Astrocyte of the cerebellum (primary cell): Measurements from ENCODE around the gene CNGA4.

Experiments
- DNase-seq: peaks from one replicate; pipeline ENCODE4 v3.0.0-alpha.2; 2011; ENCODE audit warnings: low read depth
- H3K4me3 ChIP-seq: 2 replicates; pipeline ENCODE4 v1.5.1; 2011; ENCODE audit warnings: mild to moderate bottlenecking, low read depth, low read length, moderate library complexity
- in situ Hi-C: cut with HindIII; loops from 2 replicates; pipeline ENCODE4 v1.10.0; 2017; ENCODE audit warnings: low sequenced_read_pairs
- TF ChIP-seq, protein P1 (sequence below): IDR thresholded peaks from 2 replicates; pipeline ENCODE4 v1.5.1; 2012; ENCODE audit warnings: low read length, low read depth, moderate library complexity, mild to moderate bottlenecking; ENCODE audit errors: missing control alignments

The CNGA4 gene

DNA sequence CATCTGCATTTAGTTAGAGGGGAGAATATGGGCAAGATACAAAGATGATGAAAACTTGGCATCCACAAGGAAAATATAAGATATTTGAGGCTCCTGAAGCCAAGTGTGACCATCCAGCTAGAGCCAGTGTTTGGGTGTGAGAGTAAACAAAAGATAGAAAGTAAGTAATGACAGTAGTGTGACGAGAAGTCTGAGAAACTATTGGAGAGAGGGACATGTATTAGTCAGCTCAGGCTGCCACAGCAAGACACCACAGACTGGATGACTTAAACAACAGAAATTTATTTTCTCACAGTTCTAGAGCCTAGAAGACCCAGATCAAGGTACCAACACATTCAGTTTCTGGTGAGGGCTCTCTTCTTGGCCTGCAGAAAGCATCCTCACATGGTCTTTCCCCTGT is 14.3 kb downstream of the CNGA4 start:
- TF ChIP-seq, protein P1, sequence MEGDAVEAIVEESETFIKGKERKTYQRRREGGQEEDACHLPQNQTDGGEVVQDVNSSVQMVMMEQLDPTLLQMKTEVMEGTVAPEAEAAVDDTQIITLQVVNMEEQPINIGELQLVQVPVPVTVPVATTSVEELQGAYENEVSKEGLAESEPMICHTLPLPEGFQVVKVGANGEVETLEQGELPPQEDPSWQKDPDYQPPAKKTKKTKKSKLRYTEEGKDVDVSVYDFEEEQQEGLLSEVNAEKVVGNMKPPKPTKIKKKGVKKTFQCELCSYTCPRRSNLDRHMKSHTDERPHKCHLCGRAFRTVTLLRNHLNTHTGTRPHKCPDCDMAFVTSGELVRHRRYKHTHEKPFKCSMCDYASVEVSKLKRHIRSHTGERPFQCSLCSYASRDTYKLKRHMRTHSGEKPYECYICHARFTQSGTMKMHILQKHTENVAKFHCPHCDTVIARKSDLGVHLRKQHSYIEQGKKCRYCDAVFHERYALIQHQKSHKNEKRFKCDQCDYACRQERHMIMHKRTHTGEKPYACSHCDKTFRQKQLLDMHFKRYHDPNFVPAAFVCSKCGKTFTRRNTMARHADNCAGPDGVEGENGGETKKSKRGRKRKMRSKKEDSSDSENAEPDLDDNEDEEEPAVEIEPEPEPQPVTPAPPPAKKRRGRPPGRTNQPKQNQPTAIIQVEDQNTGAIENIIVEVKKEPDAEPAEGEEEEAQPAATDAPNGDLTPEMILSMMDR = no peak
- in situ Hi-C loops = loop anchor here (10.0 kb wide), 1 partner anchor 92 kb away; no protein-coding TSS in a partner anchor
- H3K4me3 ChIP-seq = no peak overlapping the region
- no peak for DNase-seq

DNA sequence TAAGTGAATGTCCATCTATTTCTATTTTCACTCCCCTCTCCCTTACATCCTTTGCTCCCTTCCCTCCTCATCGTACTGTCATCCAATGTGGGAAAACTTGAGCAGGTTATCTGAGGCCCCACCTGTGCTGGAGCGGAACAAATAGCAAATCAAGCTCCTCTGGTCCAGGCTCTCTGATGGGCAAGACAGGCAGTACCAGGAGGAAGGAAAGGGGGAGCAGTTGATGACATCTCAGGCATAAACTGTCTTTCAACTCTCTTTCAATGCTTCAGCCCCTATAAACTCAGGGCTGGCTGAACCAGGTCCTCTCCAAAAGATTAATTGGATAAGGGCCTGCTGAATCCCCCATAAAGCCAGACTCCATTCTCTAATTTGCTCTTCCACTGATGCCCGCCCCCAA is 19.3 kb downstream of the CNGA4 start:
- in situ Hi-C loops = loop anchor here (10.0 kb wide), 1 partner anchor 87 kb away; no protein-coding TSS in a partner anchor
- no peak overlapping the region for H3K4me3 ChIP-seq
- TF ChIP-seq, protein P1 = peak; percentile 9
- no peak for DNase-seq

DNA sequence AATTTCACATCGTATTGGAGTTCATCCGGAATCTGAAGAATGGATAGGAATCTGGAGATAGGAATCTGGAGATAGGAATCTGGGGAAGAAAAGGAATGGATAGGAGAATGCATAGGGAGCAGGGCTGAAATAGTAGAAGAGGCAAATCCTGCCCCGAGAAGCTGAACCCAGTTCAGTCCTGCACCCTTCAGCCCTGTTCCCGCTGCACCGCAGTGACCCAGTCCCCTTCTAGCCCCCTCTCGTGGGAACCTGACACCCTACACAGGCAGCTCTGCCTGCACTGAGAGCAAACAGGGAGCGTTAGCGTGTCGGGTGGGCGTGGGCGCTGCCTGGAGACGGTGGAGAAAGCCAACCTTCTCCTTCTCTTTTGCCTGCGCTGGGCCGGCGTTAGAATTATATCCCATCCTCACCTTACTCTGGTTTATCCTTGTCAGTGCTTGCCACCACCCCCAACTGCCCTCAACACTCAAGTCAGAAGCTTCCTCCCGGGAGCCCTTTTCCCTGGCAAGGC is 19.7 kb downstream of the CNGA4 start:
- no peak overlapping the region for H3K4me3 ChIP-seq
- TF ChIP-seq, protein P1 = no peak
- in situ Hi-C loops = loop anchor here (10.0 kb wide), 1 partner anchor 86 kb away; no protein-coding TSS in a partner anchor
- DNase-seq = no peak

DNA sequence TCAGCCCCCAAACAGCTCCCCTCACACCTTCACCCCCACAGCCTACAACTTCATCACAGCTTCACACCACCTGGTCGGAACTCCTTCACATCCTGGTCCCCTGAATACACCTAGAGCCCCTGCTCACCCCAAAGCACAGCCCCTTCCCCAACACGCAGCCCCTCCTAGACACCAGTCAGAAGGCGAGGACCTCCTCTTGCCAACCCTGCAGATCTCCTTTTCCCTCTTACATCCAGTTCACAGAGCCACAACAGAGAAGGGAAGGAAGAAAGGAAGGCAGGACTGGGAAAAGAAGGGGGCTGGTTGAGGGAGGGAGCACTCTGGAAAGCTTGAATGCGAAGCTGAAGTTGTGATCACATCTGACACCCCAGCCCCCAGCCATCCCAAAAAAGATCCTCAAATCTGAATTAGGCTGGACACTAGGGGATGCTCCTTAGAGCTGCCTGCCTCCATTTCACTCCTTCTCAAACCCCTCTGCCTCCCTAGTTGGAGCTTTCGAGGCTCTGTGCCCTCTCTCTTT is 21.4 kb downstream of the CNGA4 start:
- H3K4me3 ChIP-seq = no peak overlapping the region
- in situ Hi-C loops = no loop called here
- TF ChIP-seq, protein P1 = no peak
- DNase-seq = no peak

DNA sequence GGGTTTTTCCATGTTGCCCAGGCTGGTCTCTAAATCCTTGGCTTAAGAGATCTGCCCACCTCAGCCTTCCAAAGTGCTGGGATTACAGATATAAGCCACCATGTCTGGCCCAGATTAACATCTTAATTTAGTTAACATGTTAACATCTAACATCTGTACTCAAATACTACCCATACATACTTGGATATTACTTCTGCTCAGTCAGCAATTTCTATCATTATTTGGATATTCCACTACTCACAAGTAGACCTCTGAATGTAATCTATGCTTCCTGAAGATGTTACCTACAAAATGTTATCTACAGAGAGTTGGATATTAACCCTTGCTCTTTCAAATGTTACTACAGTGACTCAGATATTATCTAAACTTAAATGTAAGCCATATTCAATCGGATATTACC is 24.8 kb downstream of the CNGA4 start:
- in situ Hi-C loops = no loop called here
- TF ChIP-seq, protein P1 = no peak
- no peak overlapping the region for H3K4me3 ChIP-seq
- DNase-seq = no peak

- TF ChIP-seq, protein P1 = no peak
- H3K4me3 ChIP-seq = no peak overlapping the region
- in situ Hi-C loops = no loop called here
- DNase-seq = no peak
These were observed 29.9 kb downstream of the CNGA4 start for GRCh38 chr11:6268820-6269219.
